OCI-LY1 (cell line): ENCODE data around the gene HDAC2.

ENCODE experiments used
- CTCF ChIP-seq: fragments of 200-600 bp; sonication (generic), shearing (Covaris generic); IDR thresholded peaks from 2 replicates; pipeline ENCODE4 v1.5.1; 2017; ENCODE audit warnings: mild to moderate bottlenecking, antibody characterized with exemption, low read length, moderate library complexity, mixed read lengths
- EZH2 ChIP-seq: fragments of 200-600 bp; sonication (generic), shearing (Covaris generic); IDR thresholded peaks from 2 replicates; pipeline ENCODE4 v1.8.0; 2017; ENCODE audit warnings: borderline replicate concordance, mixed run types, mild to moderate bottlenecking, antibody characterized with exemption, low read length, moderate library complexity, mixed read lengths

- no peak for TF ChIP-seq CTCF
- no peak for TF ChIP-seq EZH2
Measured at GRCh38 chr6:113944701-113945100, 26.2 kb downstream of the HDAC2 start.
